Coronary artery (tissue), 2 donors: ENCODE data around the gene KIF5A.
A peak's percentile ranks its signal among the peaks of the same experiment; 100 is the strongest.

Source experiments
- DNase-seq: peaks from one replicate; pipeline ENCODE4 v3.0.0-alpha.2; 2017; ENCODE audit warnings: low spot score
- H3K27ac ChIP-seq, 2 donors: fragments of 200-600 bp; sonication (generic); one replicate each; pipeline ENCODE4 v1.5.1; 2016 to 2019
- H3K4me3 ChIP-seq: fragments of 200-600 bp; sonication (generic); 2 replicates; pipeline ENCODE4 v1.5.1; 2016; ENCODE audit warnings: mild to moderate bottlenecking, moderate library complexity
- CTCF ChIP-seq: fragments of 200-600 bp; sonication (generic); IDR thresholded peaks from one replicate; pipeline ENCODE4 v1.5.1; 2019; ENCODE audit warnings: antibody characterized with exemption

KIF5A gene

GRCh38 chr12:57628280-57629191 is 78.7 kb downstream of the KIF5A start:
- H3K4me3 ChIP-seq: no peak overlapping the region
- DNase-seq: peak; percentile 41
- no peak for TF ChIP-seq CTCF
- no peak overlapping the region for H3K27ac ChIP-seq

- TF ChIP-seq CTCF: no peak
- Histone ChIP-seq H3K27ac (no peak overlapping the region), H3K4me3 (no peak overlapping the region)
- peak; percentile 67 for DNase-seq
These were observed 80.1 kb downstream of the KIF5A start for GRCh38 chr12:57629897-57630471.

GRCh38 chr12:57630891-57631433 is 81.1 kb downstream of the KIF5A start:
- no peak overlapping the region for H3K27ac ChIP-seq
- peak; percentile 61 for DNase-seq
- no peak for TF ChIP-seq CTCF
- H3K4me3 ChIP-seq: no peak overlapping the region

GRCh38 chr12:57631566-57632072 is 81.8 kb downstream of the KIF5A start:
- H3K4me3 ChIP-seq: peak overlapping the region; percentile 92
- DNase-seq: no peak
- no peak for TF ChIP-seq CTCF
- peak overlapping the region in 1 of 2 donors; percentile 64 for H3K27ac ChIP-seq

GRCh38 chr12:57632073-57632957 is 82.5 kb downstream of the KIF5A start:
- Histone ChIP-seq H3K27ac (peak overlapping the region; percentile 41 to 64), H3K4me3 (peak overlapping the region; percentile 92)
- no peak for TF ChIP-seq CTCF
- peak; percentile 75 for DNase-seq

GRCh38 chr12:57632958-57633840 is 83.4 kb downstream of the KIF5A start, which contains the start of gene B4GALNT1:
B4GALNT1 (minus strand) TSS chr12:57633201; CDS start chr12:57632132, 1,069 bp downstream.
- H3K27ac ChIP-seq: peak within 1 kb of the TSS; percentile 41 to 64
- peak; percentile 77 for DNase-seq
- H3K4me3 ChIP-seq: peak within 1 kb of the TSS; percentile 92
- TF ChIP-seq CTCF: peak; percentile 97
